ENCODE data around the gene KCND3.

The KCND3 gene

GRCh38 chr1:111841189-111841588 is 148.3 kb downstream of the KCND3 start:
- DNase-seq, result no peak

GRCh38 chr1:111837393-111837792 is 152.1 kb downstream of the KCND3 start:
- DNase-seq, result no peak

GRCh38 chr1:111836111-111836510 is 153.4 kb downstream of the KCND3 start:
- no peak for DNase-seq

GRCh38 chr1:111835514-111835913 is 154.0 kb downstream of the KCND3 start:
- DNase-seq, result no peak

- DNase-seq, result no peak
These were observed 154.5 kb downstream of the KCND3 start for GRCh38 chr1:111834956-111835355.

GRCh38 chr1:111833334-111833733 is 156.1 kb downstream of the KCND3 start:
- DNase-seq, result no peak

GRCh38 chr1:111832521-111833155 is 156.8 kb downstream of the KCND3 start:
- no peak for DNase-seq

GRCh38 chr1:111831153-111831552 is 158.3 kb downstream of the KCND3 start:
- DNase-seq, result no peak

- DNase-seq, result no peak
These were observed 161.5 kb downstream of the KCND3 start for GRCh38 chr1:111827946-111828345.

GRCh38 chr1:111826278-111826677 is 163.2 kb downstream of the KCND3 start:
- DNase-seq, result no peak

- DNase-seq, result no peak
These were observed 164.3 kb downstream of the KCND3 start for GRCh38 chr1:111825217-111825616.

GRCh38 chr1:111822138-111822537 is 167.3 kb downstream of the KCND3 start:
- DNase-seq, result no peak

- DNase-seq, result no peak
These were observed 168.2 kb downstream of the KCND3 start for GRCh38 chr1:111821121-111821745.

- DNase-seq, result no peak
These were observed 169.8 kb downstream of the KCND3 start for GRCh38 chr1:111819566-111820263.

GRCh38 chr1:111818546-111818945 is 170.9 kb downstream of the KCND3 start:
- no peak for DNase-seq

- DNase-seq, result no peak
These were observed 171.4 kb downstream of the KCND3 start for GRCh38 chr1:111818081-111818480.

- DNase-seq, result no peak
These were observed 174.8 kb downstream of the KCND3 start for GRCh38 chr1:111814642-111815041.

- no peak for DNase-seq
These were observed 175.2 kb downstream of the KCND3 start for GRCh38 chr1:111814305-111814628.

- DNase-seq, result no peak
These were observed 175.8 kb downstream of the KCND3 start for GRCh38 chr1:111813440-111814304.

- DNase-seq, result no peak
These were observed 177.2 kb downstream of the KCND3 start for GRCh38 chr1:111812306-111812705.

- DNase-seq, result no peak
These were observed 177.6 kb downstream of the KCND3 start for GRCh38 chr1:111811891-111812290.

- DNase-seq, result no peak
These were observed 184.2 kb downstream of the KCND3 start for GRCh38 chr1:111805251-111805650.

- DNase-seq, result peak; percentile 34
These were observed 184.7 kb downstream of the KCND3 start for GRCh38 chr1:111804776-111805175.

Data from NCI-H1092 treated with DMSO at 0.1 percent for 48 hours (cell line).